ENCODE data around the gene RBM23.
A peak's percentile ranks its signal among the peaks of the same experiment; 100 is the strongest.
"Not testable (repeated sequence)": the region's sequence is repeated elsewhere in the genome, so short reads cannot be mapped to it uniquely, and the experiment has no call there.

The RBM23 gene

DNA sequence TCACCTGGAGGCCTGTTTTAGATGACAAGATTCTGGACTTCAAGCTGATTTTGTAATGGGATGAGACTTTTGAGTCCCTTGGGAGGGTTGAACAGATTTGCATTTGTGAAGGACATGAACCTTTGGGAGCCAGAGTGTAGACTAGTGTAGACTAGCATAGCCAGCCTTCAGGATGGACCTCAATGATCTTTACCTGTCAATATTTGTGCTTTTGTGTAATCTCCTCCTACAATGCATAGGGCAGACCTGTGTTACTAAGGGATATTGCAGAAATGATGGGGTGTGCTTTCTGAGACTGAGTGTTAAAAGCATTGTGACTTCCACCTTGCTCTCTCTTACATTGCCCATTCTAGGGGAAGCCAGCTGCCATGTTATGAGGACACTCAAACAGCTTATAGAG is 57.3 kb downstream of the RBM23 start:
- DNase-seq, result no peak

DNA sequence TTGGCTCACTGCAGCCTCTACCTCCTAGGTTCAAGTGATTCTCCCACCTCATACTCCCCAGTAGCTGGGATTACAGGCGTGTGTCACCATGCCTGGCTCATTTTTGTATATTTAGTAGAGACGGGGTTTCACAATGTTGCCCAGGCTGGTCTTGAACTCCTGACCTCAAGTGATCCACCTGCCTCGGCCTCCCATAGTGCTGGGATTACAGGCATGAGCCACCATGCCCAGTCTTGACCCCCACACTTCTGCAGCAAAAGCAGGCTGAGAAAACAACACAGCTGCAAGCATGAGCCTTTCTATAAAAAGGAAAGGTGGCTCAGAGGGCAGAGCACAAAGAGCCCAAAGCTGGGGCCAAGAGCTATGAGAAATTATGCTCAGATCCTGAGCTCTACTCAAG is 58.6 kb downstream of the RBM23 start:
- DNase-seq, result not testable (repeated sequence)

DNA sequence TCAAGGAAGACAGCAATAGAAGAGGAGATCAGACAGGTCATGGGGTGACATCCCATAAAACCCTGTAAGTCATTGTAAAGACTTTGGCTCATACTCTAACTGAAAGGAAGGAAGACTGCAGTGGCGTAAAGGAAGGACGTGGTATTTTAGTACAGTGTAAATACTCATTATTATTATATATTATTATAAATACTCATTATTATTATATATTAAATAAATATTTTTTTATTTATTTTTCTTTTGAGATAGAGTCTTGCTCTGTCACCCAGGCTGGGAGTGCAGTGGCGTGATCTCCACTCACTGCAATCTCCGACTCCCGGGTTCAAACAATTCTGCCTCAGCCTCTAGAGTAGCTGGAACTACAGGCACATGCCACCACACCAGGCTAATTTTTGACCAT is 62.5 kb downstream of the RBM23 start:
- DNase-seq, result no peak

DNA sequence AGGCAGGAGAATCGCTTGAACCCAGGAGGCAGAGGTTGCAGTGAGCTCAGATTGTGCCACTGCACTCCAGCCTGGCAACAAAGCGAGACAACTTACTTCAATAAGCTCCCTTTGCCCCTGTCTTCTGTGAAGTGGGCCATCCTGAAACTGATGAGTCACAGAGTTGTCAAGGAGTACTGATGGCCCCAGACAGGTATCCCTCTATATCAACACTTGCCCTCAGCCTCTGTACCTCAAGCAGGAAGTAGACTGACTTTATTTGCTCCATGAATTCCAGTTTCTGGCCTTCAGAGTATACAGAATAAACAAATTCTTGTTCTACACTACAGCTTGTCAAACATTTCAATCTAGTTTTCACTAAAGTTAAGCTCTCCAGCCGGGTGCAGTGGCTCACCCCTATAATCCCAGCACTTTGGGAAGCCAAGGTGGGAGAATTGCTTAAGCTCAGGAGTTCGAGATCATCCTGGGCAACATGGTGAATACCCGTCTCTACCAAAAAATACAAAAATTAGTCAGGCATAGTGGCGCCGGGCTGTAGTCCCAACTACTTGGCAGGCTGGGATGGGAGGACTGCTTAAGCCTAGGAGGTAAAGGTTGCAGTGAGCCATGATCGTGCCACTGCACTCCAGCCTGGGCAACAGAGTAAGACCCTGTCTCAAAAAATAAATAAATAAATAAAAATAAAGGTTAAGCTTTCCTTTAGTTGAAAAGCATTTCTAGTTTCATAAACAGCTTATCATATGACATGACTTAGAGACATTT is 63.8 kb downstream of the RBM23 start:
- no peak for DNase-seq

DNA sequence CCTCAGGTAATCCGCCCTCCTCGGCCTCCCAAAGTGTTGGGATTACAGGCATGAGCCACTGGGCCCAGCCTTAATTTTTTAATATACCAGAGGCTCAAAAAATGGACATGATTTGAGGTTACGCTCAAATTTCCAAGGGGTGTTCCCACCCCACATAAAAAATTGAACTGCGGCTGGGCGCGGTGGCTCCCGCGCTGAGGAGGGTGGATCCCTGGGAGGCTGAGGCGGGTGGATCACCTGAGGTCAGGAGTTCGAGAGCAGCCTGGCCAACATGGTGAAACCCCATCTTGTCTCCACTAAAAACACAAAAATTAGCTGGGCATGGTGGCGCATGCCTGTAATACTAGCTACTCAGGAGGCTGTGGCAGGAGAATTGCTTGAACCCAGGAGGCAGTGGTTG is 64.7 kb downstream of the RBM23 start:
- DNase-seq, result not testable (repeated sequence)

DNA sequence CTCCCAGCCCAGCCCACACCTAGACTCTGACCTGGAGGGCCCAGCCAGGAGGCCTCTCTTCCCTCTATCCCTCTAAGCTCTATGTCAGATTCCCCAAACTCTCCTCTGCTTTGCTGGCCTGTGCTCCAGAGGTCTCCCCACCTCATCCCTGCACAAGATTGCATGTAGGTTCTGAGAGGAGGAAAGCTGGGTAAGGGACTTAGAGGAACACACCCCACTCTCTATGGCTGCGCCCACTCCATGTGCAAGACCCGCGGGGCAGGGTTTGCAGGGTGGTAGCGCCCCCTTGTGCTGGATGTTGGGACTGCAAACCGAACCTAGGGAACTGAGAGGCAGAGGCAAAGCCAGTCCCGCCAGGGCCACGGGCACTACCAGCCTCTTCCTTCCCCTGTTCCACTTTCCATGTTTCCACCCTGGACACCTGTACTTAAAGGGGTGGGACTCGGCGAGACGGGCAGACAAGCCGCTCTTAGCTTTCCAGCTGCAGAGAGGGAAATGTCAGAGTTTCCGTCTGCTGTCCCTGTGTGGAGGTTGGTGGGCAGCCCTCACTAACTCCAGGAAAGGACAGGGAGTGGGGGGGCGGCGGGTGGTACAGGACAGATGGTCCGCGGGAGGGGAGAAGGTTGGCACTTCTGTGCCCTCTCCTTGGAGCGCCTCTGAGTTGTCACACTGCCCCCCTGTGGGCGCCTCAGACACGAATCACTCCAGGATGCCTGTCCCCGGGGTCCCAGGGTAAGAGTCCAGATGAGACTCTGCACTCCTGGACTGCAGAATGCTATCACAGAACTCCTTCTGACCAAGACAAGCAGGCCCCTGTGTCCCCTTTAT is 65.8 kb downstream of the RBM23 start:
- DNase-seq, result peak; percentile 24

DNA sequence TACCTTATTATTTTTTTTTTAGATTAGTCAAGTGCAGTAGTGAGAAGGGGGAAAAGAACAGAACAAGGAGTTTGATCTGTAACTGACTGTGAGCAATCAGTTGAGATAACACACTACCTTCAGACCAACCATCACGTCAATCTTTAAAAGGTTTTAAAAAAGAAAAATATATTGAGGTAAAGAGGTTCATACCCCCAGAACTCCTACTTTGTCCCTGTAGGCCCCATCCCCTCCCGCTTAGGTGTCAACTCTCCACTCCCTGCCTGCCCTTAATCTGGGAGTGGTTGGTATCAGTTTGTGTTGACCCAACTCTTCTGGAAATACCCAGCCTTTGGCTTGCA is 66.4 kb downstream of the RBM23 start:
- DNase-seq, result no peak

DNA sequence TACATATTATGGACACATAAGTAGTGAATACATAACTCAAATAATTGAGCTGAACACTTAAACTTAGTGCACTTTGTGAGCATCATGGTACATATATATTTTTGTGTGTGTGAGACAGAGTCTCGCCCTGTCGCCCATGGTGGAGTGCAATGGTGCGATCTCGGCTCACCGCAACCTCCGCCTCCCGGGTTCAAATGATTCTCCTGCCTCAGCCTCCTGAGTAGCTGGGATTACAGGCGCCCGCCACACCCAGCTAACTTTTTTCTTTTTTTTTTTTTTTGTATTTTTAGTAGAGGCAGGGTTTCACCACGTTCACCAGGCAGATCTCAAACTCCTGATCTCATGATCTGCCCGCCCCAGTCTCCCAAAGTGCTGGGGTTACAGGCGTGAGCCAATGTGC is 66.8 kb downstream of the RBM23 start:
- not testable (repeated sequence) for DNase-seq

DNA sequence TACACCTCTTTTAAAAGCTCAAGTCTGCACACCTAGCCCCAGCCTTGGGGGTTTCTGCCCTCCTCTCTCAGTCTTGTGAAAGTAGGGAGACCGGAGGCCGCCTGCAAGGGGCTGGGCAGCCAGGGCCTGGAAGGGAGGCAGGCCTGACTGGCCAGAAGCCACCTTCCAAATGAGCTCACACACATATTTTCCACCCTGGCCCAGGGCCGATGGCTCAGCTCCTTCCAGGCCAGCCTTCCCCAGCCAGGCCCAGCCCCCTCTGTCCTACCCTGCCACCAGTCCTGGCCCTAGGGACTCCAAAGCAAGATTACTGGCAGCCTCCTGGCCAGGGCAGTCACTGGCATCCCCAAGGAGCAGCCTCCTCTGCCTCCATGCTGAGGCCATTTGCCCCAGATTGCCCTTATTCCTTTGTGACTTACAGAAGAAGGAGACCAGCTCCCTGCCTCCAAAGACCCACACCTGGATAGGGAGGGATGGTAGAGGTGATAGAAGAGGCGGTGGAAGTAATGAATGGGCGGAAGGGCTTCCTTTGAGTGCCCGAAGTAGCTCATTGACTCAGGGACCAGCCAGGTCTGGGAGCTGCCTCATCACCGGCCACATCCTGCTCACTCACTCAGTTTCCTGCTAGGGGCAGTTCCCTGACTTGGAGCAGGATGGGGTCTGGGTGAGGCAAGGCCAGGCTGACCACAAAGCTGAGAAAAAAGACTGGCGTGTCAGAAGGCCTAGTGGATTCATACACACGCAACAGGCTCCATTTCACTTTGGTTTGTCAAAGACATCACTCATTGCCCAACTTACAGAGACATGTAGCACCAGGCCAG is 67.8 kb downstream of the RBM23 start:
- no peak for DNase-seq

DNA sequence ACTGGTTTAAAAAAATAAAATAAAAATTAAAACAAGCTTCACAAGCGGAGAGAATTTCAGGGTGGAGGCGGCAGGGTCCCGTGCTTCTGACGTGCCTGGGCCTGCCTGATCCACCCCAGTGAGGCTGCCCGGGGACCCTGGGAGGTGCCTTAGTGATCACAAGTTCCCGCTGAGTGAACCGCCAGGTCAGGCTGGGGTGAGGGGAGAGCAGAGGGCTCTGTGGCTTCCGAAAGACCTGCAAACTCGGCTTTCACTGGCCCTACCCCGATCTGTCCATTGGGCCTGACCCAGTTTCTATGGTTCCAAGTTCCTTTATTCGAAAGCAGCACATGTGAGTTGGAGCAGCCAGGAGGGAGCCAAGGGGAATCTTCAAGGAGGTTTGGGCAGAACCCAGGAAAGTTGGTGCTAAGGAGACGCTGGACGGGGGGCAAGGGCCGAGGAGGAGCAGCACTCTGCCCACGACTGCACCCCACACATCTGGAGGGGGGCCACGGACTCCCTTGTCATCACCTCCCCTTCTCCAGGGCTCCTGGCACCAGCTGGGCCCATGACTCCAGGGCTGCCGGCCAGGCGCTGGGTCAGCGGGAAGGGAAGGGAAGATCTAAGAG is 69.6 kb downstream of the RBM23 start:
- DNase-seq, result no peak

DNA sequence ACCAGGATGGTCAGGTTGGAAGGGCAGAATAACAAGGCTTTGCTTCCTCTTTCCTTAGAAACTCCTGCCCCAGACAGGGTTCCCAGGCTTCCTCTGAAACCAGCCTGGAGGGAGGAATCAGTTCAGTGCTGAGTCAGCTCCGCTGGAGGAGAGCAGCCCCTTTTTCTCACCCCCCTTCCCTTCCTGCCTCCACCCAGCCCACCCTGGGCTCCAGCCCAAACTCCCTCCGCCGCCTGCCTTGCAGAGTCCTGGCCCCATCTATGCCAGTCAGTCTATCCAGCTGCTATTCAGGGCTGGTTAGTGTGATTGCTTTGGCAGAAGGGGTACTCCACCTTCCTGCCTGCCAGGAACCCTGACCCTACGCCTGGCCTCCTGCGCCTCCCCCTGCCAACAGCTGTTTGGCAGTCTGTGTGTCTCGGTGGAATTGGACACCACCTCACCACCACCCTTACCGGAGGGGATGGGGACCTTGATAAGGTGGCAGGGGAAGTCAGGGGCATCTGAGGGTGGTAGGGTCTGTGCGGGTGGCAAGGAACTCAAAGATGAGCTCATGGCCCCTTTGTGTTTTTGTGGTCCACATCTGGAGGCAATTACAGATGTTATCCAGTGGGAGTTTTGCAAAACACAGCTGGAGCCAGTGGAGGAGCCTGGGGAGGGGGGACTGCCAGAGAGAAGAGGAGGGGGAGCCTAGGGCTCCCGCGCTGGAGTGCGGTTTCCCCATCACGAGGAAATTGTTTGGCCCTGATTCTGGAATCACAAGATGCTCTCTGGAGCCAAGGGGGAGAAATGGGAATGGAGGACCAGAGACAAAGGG is 70.4 kb downstream of the RBM23 start:
- no peak for DNase-seq

DNA sequence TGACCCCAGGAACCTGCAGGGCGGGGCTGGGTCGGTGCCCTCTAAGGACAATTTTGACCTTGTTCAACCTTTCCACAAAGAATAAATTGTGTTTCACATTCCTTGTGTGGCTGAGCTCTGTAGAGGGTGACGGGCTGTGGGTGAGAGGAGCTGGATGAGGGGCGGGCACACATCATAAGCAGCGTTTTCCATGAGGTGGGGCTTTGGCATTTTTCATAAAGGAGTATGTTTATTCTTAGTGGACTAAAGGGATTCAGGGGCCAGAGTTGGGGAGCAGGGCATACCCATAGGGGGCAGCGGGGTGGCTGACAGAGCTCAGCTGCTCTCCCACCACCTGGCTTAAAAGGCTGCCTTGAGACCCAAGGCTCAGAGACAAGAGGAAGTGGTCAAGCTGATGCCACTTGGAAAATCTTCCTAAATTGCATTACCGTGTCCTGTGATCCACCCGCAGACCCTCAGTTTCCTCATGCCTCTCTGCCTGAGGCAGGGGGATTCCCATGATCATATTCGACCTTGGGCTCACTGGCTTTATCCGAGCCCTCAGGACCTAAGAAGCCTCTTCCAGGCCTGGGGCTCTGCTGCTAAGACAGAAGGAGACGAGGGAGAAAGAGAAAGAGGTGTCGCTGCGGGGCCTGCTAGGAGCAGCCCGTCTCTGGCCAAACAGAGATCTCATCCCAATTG is 71.1 kb downstream of the RBM23 start:
- DNase-seq, result no peak

DNA sequence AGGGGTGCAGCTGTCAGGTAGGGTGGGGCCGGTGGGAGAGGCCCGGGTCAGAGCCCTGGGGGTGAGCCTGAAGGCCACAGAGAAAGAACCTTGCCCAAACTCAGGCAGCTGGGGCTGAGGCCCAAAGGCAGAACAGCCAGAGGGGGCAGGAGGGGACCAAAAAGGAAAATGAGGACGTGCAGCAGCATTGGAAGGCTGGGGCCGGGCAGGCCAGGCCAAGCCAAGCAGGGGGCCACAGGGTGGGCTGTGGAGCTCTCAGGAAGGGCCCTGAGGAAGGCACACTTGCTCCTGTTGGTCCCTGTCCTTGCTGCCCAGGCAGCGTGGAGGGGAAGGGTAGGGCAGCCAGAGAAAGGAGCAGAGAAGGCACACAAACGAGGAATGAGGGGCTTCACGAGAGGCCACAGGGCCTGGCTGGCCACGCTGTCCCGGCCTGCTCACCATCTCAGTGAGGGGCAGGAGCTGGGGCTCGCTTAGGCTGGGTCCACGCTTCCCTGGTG is 72.1 kb downstream of the RBM23 start:
- no peak for DNase-seq

DNA sequence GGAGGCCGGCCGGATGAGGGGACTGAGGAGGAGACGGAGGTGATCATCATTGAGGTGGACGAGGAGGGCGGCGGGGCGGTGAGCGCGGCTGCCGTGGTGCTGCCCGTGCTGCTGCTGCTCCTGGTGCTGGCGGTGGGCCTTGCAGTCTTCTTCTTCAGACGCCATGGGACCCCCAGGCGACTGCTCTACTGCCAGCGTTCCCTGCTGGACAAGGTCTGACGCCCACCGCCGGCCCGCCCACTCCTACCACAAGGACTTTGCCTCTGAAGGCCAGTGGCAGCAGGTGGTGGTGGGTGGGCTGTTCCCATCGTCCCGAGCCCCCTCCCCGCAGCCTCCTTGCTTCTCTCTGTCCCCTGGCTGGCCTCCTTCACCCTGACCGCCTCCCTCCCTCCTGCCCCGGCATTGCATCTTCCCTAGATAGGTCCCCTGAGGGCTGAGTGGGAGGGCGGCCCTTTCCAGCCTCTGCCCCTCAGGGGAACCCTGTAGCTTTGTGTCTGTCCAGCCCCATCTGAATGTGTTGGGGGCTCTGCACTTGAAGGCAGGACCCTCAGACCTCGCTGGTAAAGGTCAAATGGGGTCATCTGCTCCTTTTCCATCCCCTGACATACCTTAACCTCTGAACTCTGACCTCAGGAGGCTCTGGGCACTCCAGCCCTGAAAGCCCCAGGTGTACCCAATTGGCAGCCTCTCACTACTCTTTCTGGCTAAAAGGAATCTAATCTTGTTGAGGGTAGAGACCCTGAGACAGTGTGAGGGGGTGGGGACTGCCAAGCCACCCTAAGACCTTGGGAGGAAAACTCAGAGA is 72.9 kb downstream of the RBM23 start:
- no peak for DNase-seq

DNA sequence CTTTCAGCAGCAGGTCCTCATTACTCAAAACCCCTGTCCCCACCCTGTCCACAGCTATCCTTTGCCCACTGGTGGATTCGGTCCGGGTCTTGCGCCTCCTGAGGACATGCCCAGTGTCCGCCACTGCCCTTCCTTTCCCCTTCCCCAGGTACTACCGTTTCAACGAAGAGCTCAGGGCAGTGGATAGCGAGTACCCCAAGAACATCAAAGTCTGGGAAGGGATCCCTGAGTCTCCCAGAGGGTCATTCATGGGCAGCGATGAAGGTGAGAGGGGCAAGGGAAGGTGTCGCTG is 73.9 kb downstream of the RBM23 start:
- no peak for DNase-seq

DNA sequence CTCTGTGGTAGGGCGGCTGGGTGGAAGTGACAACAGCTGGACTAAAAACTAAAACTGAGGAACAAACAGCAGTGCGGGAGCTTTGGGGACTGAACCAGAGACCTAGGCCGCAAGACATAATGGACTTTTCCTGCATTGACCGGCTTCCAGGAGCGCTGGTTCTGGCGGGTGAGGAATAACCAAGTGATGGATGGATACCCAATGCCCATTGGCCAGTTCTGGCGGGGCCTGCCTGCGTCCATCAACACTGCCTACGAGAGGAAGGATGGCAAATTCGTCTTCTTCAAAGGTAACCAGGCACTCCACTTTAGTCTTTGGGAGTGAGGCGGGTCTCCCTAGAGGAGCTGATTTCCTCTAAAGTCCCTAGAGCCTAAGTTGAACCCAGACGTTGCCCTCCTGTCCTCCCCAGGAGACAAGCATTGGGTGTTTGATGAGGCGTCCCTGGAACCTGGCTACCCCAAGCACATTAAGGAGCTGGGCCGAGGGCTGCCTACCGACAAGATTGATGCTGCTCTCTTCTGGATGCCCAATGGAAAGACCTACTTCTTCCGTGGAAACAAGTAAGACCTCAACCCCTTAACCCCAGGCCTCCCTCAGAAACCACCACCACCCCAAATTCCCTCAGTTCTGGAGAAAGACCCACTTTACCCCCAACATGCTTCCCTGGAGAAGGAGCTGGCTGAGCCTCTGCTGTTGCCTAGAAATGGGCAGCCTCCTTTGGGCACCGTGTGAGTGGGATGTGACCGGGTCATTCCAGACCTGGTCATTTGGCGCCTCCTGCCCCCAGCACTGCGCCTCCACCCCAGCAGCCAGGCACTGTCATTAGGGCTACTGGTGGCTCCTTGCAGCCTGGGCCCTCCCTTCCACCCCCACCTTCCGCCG is 74.5 kb downstream of the RBM23 start:
- DNase-seq, result no peak

Data from activated gamma-delta T cell (primary cell).